Measurements from ENCODE around the gene FABP3. TPM values are rescaled to one million over a fixed set of nuclear protein-coding genes. Genes with fewer than 3 reads are reported as not detected.

Gene FABP3
- total and polyA plus RNA-seq, 10 of the 15 experiments (the other 5 are each of a cell fraction or from before 2014, with no cell fraction given) = 0.36 to 1.2 (median 0.67) TPM; not detected in 2

GRCh38 chr1:31396633-31397351, 23.9 kb upstream of the FABP3 start (continued):
- TF ChIP-seq FOXM1 (IDR thresholded peaks at IDR 0.05; ENCODE audit: low read depth, low read length) (no peak), MYB (IDR thresholded peaks at IDR 0.05; ENCODE audit: borderline replicate concordance, low read depth, low read length) (no peak), PKNOX1 (IDR thresholded peaks at IDR 0.05) (no peak), IRF3 (IDR thresholded peaks at IDR 0.05) (no peak), POLR2AphosphoS2 (IDR thresholded peaks at IDR 0.05; ENCODE audit: low read depth, low read length) (no peak), RELA (IDR thresholded peaks at IDR 0.05; ENCODE audit: borderline replicate concordance, partially characterized antibody) (no peak), YY1 (IDR thresholded peaks at IDR 0.05; ENCODE audit: low read depth, low read length) (no peak), EGR1 (IDR thresholded peaks at IDR 0.05; ENCODE audit: borderline replicate concordance in 1 of 2, low read depth in 2 of 2, low read length in 2 of 2) (no peak), DPF2 (IDR thresholded peaks at IDR 0.05) (peak; percentile 96), POU2F2 (IDR thresholded peaks at IDR 0.05; ENCODE audit: borderline replicate concordance, low read depth, low read length) (no peak), BMI1 (IDR thresholded peaks at IDR 0.05; ENCODE audit: borderline replicate concordance) (0 out of 2 replicates have a peak, but pooled peaks have one; percentile 27), MEF2B (IDR thresholded peaks at IDR 0.05; ENCODE audit: partially characterized antibody, poor library complexity, severe bottlenecking) (no peak), IRF5 (IDR thresholded peaks at IDR 0.05; ENCODE audit: borderline replicate concordance) (no peak), HDGF (IDR thresholded peaks at IDR 0.05) (no peak), PAX8 (IDR thresholded peaks at IDR 0.05) (no peak), PBX3 (IDR thresholded peaks at IDR 0.05; ENCODE audit: insufficient replicate concordance, low read depth, low read length) (no peak), CTCF (IDR thresholded peaks at IDR 0.05 in 2 of 3, conservative IDR thresholded peaks at IDR 0.05 in 1 of 3; ENCODE audit: control insufficient read depth in 2 of 3, extremely low read depth in 1 of 3, insufficient read depth in 1 of 3, low read depth in 3 of 3, low read length in 3 of 3) (peak; percentile 22 to 44 (median 36); a peak in 4 of 6 replicates), STAT3 (IDR thresholded peaks at IDR 0.05; ENCODE audit: low read depth, low read length) (no peak), ZZZ3 (IDR thresholded peaks at IDR 0.05; ENCODE audit: control insufficient read depth, insufficient read length, low read depth) (no peak), YBX1 (IDR thresholded peaks at IDR 0.05) (no peak), GATAD2B (conservative IDR thresholded peaks at IDR 0.05; ENCODE audit: low read depth) (no peak), NFYB (IDR thresholded peaks at IDR 0.05; ENCODE audit: insufficient read depth, low read depth, low read length) (no peak), SMC3 (IDR thresholded peaks at IDR 0.05; ENCODE audit: borderline replicate concordance, low read length) (0 out of 2 replicates have a peak, but pooled peaks have one; percentile 16), CEBPB (IDR thresholded peaks at IDR 0.05; ENCODE audit: borderline replicate concordance in 1 of 2, low read depth in 2 of 2, low read length in 2 of 2) (no peak)

All from GM12878 (cell line).